Neural progenitor cell (in vitro differentiated cells): Measurements from ENCODE around the gene TBC1D9. TPM values are rescaled to one million over a fixed set of nuclear protein-coding genes. Genes with fewer than 3 reads are reported as not detected.

ENCODE experiments used
- DNase-seq: peaks from one replicate; pipeline ENCODE4 v3.0.0-alpha.2; 2016; ENCODE audit warnings: low spot score
- H2AFZ ChIP-seq: fragments of 200-600 bp; sonication (generic); replicated peaks from 2 replicates; pipeline ENCODE4 v1.6.1; 2016; ENCODE audit warnings: antibody characterized with exemption
- H3F3A ChIP-seq: fragments of 200-600 bp; sonication (generic); 2 replicates; pipeline ENCODE4 v1.6.1; 2016; ENCODE audit warnings: antibody characterized with exemption, low read depth
- H3K27ac ChIP-seq: fragments of 200-600 bp; sonication (generic); 2 replicates; pipeline ENCODE4 v1.5.1; 2016; ENCODE audit warnings: mild to moderate bottlenecking
- H3K27me3 ChIP-seq: fragments of 200-600 bp; sonication (generic); 2 replicates; pipeline ENCODE4 v1.6.1; 2016; ENCODE audit warnings: mild to moderate bottlenecking, moderate library complexity
- H3K36me3 ChIP-seq: fragments of 200-600 bp; sonication (generic); 2 replicates; pipeline ENCODE4 v1.5.1; 2016
- H3K4me1 ChIP-seq: fragments of 200-600 bp; sonication (generic); 2 replicates; pipeline ENCODE4 v1.6.1; 2016; ENCODE audit warnings: mixed run types
- H3K4me2 ChIP-seq: fragments of 200-600 bp; sonication (generic); 2 replicates; pipeline ENCODE4 v1.6.1; 2016
- H3K4me3 ChIP-seq: fragments of 200-600 bp; sonication (generic); 2 replicates; pipeline ENCODE4 v1.5.1; 2016
- H3K79me2 ChIP-seq: fragments of 200-600 bp; sonication (generic); 2 replicates; pipeline ENCODE4 v1.6.1; 2016; ENCODE audit warnings: low read depth
- H3K9ac ChIP-seq: fragments of 200-600 bp; sonication (generic); 2 replicates; pipeline ENCODE4 v1.6.1; 2016
- H3K9me3 ChIP-seq: fragments of 200-600 bp; sonication (generic); 2 replicates; pipeline ENCODE4 v1.5.1; 2016; ENCODE audit warnings: low read depth
- H4K20me1 ChIP-seq: fragments of 200-600 bp; sonication (generic); 2 replicates; pipeline ENCODE4 v1.6.1; 2016; ENCODE audit warnings: low read depth
- H3K27ac Mint-ChIP-seq: 3 replicates; pipeline ENCODE4 v1.8.0; 2021; ENCODE audit warnings: mixed read lengths
- H3K27me3 Mint-ChIP-seq: 2 replicates; pipeline ENCODE4 v1.8.0; 2022; ENCODE audit warnings: low read depth, mild to moderate bottlenecking, inconsistent platforms, moderate library complexity, mixed read lengths; ENCODE audit not compliant: insufficient read depth
- H3K36me3 Mint-ChIP-seq: 3 replicates; pipeline ENCODE4 v1.8.0; 2021; ENCODE audit warnings: mixed read lengths
- H3K4me1 Mint-ChIP-seq: 3 replicates; pipeline ENCODE4 v1.8.0; 2021; ENCODE audit warnings: mixed read lengths
- H3K4me3 Mint-ChIP-seq: 3 replicates; pipeline ENCODE4 v1.8.0; 2021; ENCODE audit warnings: mild to moderate bottlenecking, moderate library complexity, mixed read lengths
- H3K9me3 Mint-ChIP-seq: 3 replicates; pipeline ENCODE4 v1.8.0; 2020; ENCODE audit warnings: mixed read lengths
- CTCF ChIP-seq: fragments of 200-600 bp; sonication (generic); IDR thresholded peaks from 2 replicates; pipeline ENCODE4 v1.5.1; 2017; ENCODE audit warnings: antibody characterized with exemption, mild to moderate bottlenecking
- EZH2 ChIP-seq: fragments of 200-600 bp; sonication (generic); IDR thresholded peaks from 2 replicates; pipeline ENCODE4 v1.6.1; 2017; ENCODE audit warnings: antibody characterized with exemption, mild to moderate bottlenecking, moderate library complexity
- EZH2phosphoT487 ChIP-seq: fragments of 200-600 bp; sonication (generic); IDR thresholded peaks from 2 replicates; pipeline ENCODE4 v1.6.1; 2017; ENCODE audit warnings: antibody characterized with exemption
- total RNA-seq: library from RNA; depleted of rRNA; stranded (reverse); fragments of >200 nt; gene quantifications from 2 replicates; pipeline ENCODE4 v1.2.3, GENCODE V29; 2015; ENCODE audit warnings: low replicate concordance

The TBC1D9 gene
- total RNA-seq, 1 donor from 2014 or later: 11.3 TPM

- no peak for DNase-seq
- peaks cover 2% of the 10 kb centered on the region for H3F3A ChIP-seq
- Mint-ChIP-seq H3K4me3 (no peak overlapping the region), H3K9me3 (peaks cover 1% of the 10 kb centered on the region), H3K4me1 (peaks cover 9% of the 10 kb centered on the region), H3K27ac (no peak overlapping the region), H3K36me3 (peaks cover 21% of the 10 kb centered on the region), H3K27me3 (no peaks in the 10 kb centered on the region)
- H3K4me1 ChIP-seq: peaks cover 10% of the 10 kb centered on the region
- no peaks in the 10 kb centered on the region for H3K36me3 ChIP-seq
- H3K27me3 ChIP-seq: no peaks in the 10 kb centered on the region
- H2AFZ ChIP-seq: no peak overlapping the region
- no peak overlapping the region for H3K4me2 ChIP-seq
- no peak for TF ChIP-seq EZH2
- no peak for TF ChIP-seq EZH2phosphoT487
- TF ChIP-seq CTCF: no peak
- H3K9ac ChIP-seq: no peak overlapping the region
- H3K79me2 ChIP-seq: no peaks in the 10 kb centered on the region
- no peak overlapping the region for H3K4me3 ChIP-seq
- H3K9me3 ChIP-seq: no peaks in the 10 kb centered on the region
- H3K27ac ChIP-seq: no peak overlapping the region
- peaks cover 3% of the 10 kb centered on the region for H4K20me1 ChIP-seq
Measured at GRCh38 chr4:140703463-140703862, 52.7 kb downstream of the TBC1D9 start.

GRCh38 chr4:140702096-140702757 is 54.0 kb downstream of the TBC1D9 start:
- peaks cover 2% of the 10 kb centered on the region for H3F3A ChIP-seq
- no peak for DNase-seq
- no peak overlapping the region for H3K4me2 ChIP-seq
- no peaks in the 10 kb centered on the region for H3K79me2 ChIP-seq
- H3K36me3 ChIP-seq: no peaks in the 10 kb centered on the region
- no peaks in the 10 kb centered on the region for H3K9me3 ChIP-seq
- Mint-ChIP-seq H3K36me3 (peaks cover 30% of the 10 kb centered on the region), H3K4me3 (no peak overlapping the region), H3K27ac (no peak overlapping the region), H3K4me1 (peaks cover 9% of the 10 kb centered on the region), H3K27me3 (no peaks in the 10 kb centered on the region), H3K9me3 (no peaks in the 10 kb centered on the region)
- H3K4me1 ChIP-seq: peaks cover 10% of the 10 kb centered on the region
- no peaks in the 10 kb centered on the region for H3K27me3 ChIP-seq
- peaks cover 3% of the 10 kb centered on the region for H4K20me1 ChIP-seq
- no peak overlapping the region for H3K4me3 ChIP-seq
- no peak for TF ChIP-seq EZH2
- TF ChIP-seq CTCF: no peak
- TF ChIP-seq EZH2phosphoT487: no peak
- H3K9ac ChIP-seq: no peak overlapping the region
- H3K27ac ChIP-seq: no peak overlapping the region
- no peak overlapping the region for H2AFZ ChIP-seq

GRCh38 chr4:140701071-140701470 is 55.1 kb downstream of the TBC1D9 start:
- no peak overlapping the region for H3K27ac ChIP-seq
- H3K27me3 Mint-ChIP-seq: no peaks in the 10 kb centered on the region
- H3K4me3 Mint-ChIP-seq: no peak overlapping the region
- peaks cover 10% of the 10 kb centered on the region for H3K4me1 ChIP-seq
- H3K9ac ChIP-seq: no peak overlapping the region
- peaks cover 33% of the 10 kb centered on the region for H3K36me3 Mint-ChIP-seq
- TF ChIP-seq EZH2phosphoT487: no peak
- no peak for TF ChIP-seq CTCF
- no peak for TF ChIP-seq EZH2
- H3K27ac Mint-ChIP-seq: no peak overlapping the region
- H3K27me3 ChIP-seq: no peaks in the 10 kb centered on the region
- H3K4me2 ChIP-seq: no peak overlapping the region
- peaks cover 2% of the 10 kb centered on the region for H3F3A ChIP-seq
- no peak overlapping the region for H3K4me3 ChIP-seq
- peaks cover 3% of the 10 kb centered on the region for H4K20me1 ChIP-seq
- no peaks in the 10 kb centered on the region for H3K79me2 ChIP-seq
- DNase-seq: no peak
- H3K4me1 Mint-ChIP-seq: peaks cover 9% of the 10 kb centered on the region
- H3K9me3 Mint-ChIP-seq: no peaks in the 10 kb centered on the region
- no peaks in the 10 kb centered on the region for H3K9me3 ChIP-seq
- no peaks in the 10 kb centered on the region for H3K36me3 ChIP-seq
- H2AFZ ChIP-seq: no peak overlapping the region
